Measurements from ENCODE around the gene JUN. TPM values are rescaled to one million over a fixed set of nuclear protein-coding genes. Genes with fewer than 3 reads are reported as not detected.

Gene JUN
- total RNA-seq, 1 donor from 2014 or later: 152 TPM

Other genes with a start within 250 kb of the JUN start
- 9.8 and 27.8 TPM in 2 replicates for gene OMA1, start 237.3 kb downstream of the JUN start, total RNA-seq
- 9.6 and 56.2 TPM in 2 replicates for gene TACSTD2, start 206.8 kb downstream of the JUN start, total RNA-seq
- 9.4 and 18.7 TPM in 2 replicates for gene MYSM1, start 84.0 kb downstream of the JUN start, total RNA-seq

Measured in lung microvascular endothelial cell (primary cell).